HepG2 (cell line): ENCODE measurements around the gene ADGRG1. TPM values are rescaled to one million over a fixed set of nuclear protein-coding genes. Genes with fewer than 3 reads are reported as not detected.

Experiments
- ATAC-seq: fragments of 200-7000 bp; cut with Tn5 transposase; 3 replicates; pipeline ENCODE4 v1.9.1; 2020; ENCODE audit warnings: mild to moderate bottlenecking, moderate library complexity
- BruUV-seq: library from RNA; stranded (reverse); fragments of 400-500 nt; replicated peaks from 2 replicates; lab custom pipeline; 2021; lab: Mats Ljungman, UMichigan
- CTCF ChIA-PET: fragments of 300-600 bp; formaldehyde crosslinking; extraction: SDS; loops from one replicate; lab custom pipeline; 2021; ENCODE audit warnings: low total read pairs, inconsistent platforms, low intra/inter-chr PET ratio; lab: Yijun Ruan, JAX
- POLR2A ChIA-PET: fragments of 350-600 bp; sonication (Branson Sonifier 250); formaldehyde crosslinking; loops from one replicate; lab custom pipeline; 2020; ENCODE audit warnings: antibody characterized with exemption, inconsistent platforms; lab: Yijun Ruan, JAX
- DNase-seq: peaks from one replicate; pipeline ENCODE4 v3.0.0-alpha.2; 2015; ENCODE audit warnings: low spot score
- FAIRE-seq: peaks from 3 replicates; lab custom pipeline; 2011; peaks lifted over from hg19 to GRCh38; lab: Jason Lieb, UNC
- H2AFZ ChIP-seq: one replicate; pipeline ENCODE4 v1.6.1; 2011; ENCODE audit warnings: low read length, inconsistent platforms
- H3K27ac ChIP-seq: fragments of 300-600 bp; 3 replicates; pipeline ENCODE4 v1.8.0; 2011; ENCODE audit warnings: mixed run types, mild to moderate bottlenecking, mixed read lengths, low read length, inconsistent platforms; ENCODE audit not compliant: insufficient read depth; ENCODE audit errors: extremely low read length
- H3K27me3 ChIP-seq, 2 experiments: fragments of 200-600 bp in 1 of 2; 2 replicates in 1 of 2; 3 replicates in 1 of 2; pipeline versions ENCODE4 v1.6.0 to v1.8.0; 2011; ENCODE audit warnings: low read length in 2 of 2, mild to moderate bottlenecking in 2 of 2, moderate library complexity in 2 of 2, inconsistent platforms in 1 of 2; ENCODE audit not compliant: insufficient read depth in 2 of 2, control insufficient read depth in 1 of 2
- H3K36me3 ChIP-seq, 2 experiments: fragments of 200-600 bp in 1 of 2; replicated peaks in 1 of 2; 2 replicates in 1 of 2; 3 replicates in 1 of 2; pipeline versions ENCODE4 v1.5.1 to v1.8.0; 2011; ENCODE audit warnings: low read length in 2 of 2, inconsistent platforms in 1 of 2; ENCODE audit not compliant: insufficient read depth in 2 of 2, control insufficient read depth in 1 of 2
- H3K4me1 ChIP-seq: 2 replicates; pipeline ENCODE4 v1.5.1; 2012; ENCODE audit warnings: low read length, inconsistent platforms; ENCODE audit not compliant: insufficient read depth
- H3K4me2 ChIP-seq: 2 replicates; pipeline ENCODE4 v1.6.0; 2011; ENCODE audit warnings: low read depth, low read length, inconsistent platforms
- H3K4me3 ChIP-seq, 3 experiments: fragments of 200-600 bp in 1 of 3; sonication (generic), shearing (Covaris generic) in 1 of 3; replicated peaks in 1 of 3; 2 replicates each; pipeline ENCODE4 v1.5.1; 2011 to 2016; ENCODE audit warnings: low read length in 3 of 3, inconsistent platforms in 2 of 3, low read depth in 2 of 3, mild to moderate bottlenecking in 2 of 3, control low read depth in 1 of 3, mixed read lengths in 1 of 3; ENCODE audit not compliant: insufficient read depth in 1 of 3
- H3K79me2 ChIP-seq: one replicate; pipeline ENCODE4 v1.6.1; 2011; ENCODE audit warnings: low read length, inconsistent platforms; ENCODE audit not compliant: insufficient read depth
- H3K9ac ChIP-seq: 2 replicates; pipeline ENCODE4 v1.6.0; 2011; ENCODE audit warnings: mild to moderate bottlenecking, low read depth, low read length, inconsistent platforms; ENCODE audit not compliant: insufficient read depth
- H3K9me3 ChIP-seq: 2 replicates; pipeline ENCODE4 v1.5.1; 2012; ENCODE audit warnings: mild to moderate bottlenecking, low read length
- H4K20me1 ChIP-seq: 2 replicates; pipeline ENCODE4 v1.6.0; 2011; ENCODE audit warnings: inconsistent platforms, mild to moderate bottlenecking, low read length, moderate library complexity; ENCODE audit not compliant: insufficient read depth
- BRD4 ChIP-seq: sonication (generic); formaldehyde crosslinking; IDR thresholded peaks from 2 replicates; pipeline ENCODE4 v1.4.0; 2020; ENCODE audit warnings: missing genetic modification reagents
- GRHL1 ChIP-seq: sonication (generic); formaldehyde crosslinking; conservative IDR thresholded peaks from 2 replicates; pipeline ENCODE4 v1.8.0; 2022; ENCODE audit warnings: missing genetic modification reagents
- TEAD3 ChIP-seq: optimal IDR thresholded peaks from 2 replicates; pipeline ENCODE3; 2016; ENCODE audit warnings: borderline replicate concordance
- ZNF567 ChIP-seq: sonication (generic); formaldehyde crosslinking; IDR thresholded peaks from 2 replicates; pipeline ENCODE4 v1.8.1; 2023; ENCODE audit warnings: mild to moderate bottlenecking, missing genetic modification reagents, borderline replicate concordance
- ZNF883 ChIP-seq: sonication (generic); formaldehyde crosslinking; IDR thresholded peaks from 2 replicates; pipeline ENCODE4 v1.5.1; 2020; ENCODE audit warnings: mild to moderate bottlenecking, missing genetic modification reagents; ENCODE audit errors: not compliant biosample characterization
- ZSCAN21 ChIP-seq: sonication (generic); formaldehyde crosslinking; IDR thresholded peaks from 2 replicates; pipeline ENCODE4 v1.8.0; 2022; ENCODE audit warnings: mild to moderate bottlenecking, missing genetic modification reagents, moderate library complexity, borderline replicate concordance
- WGBS: methylation state at CpG from one replicate; pipeline ENCODE4 v1.1.6; 2017; ENCODE audit warnings: low lambda C conversion rate; 5-methylcytosine and 5-hydroxymethylcytosine counted together
- in situ Hi-C: cut with HindIII; loops from 2 replicates; pipeline ENCODE4 v1.10.0; 2017; ENCODE audit warnings: low pct_unique_long_range_greater_than_20kb; ENCODE audit not compliant: extremely low pct_ligation_motif_present
- intact Hi-C: fragments of 100-400 bp; cut with micrococcal nuclease; formaldehyde crosslinking; loops from one replicate; pipeline ENCODE4 v1.10.0; 2022; ENCODE audit not compliant: unreplicated experiment
- polyA plus RNA-seq, 8 experiments: library from polyadenylated mRNA; depleted of rRNA in 3 of 8; stranded (reverse) in 7 of 8; unstranded in 1 of 8; fragments of >200 nt; fragmentation: Illumina TruSeq in 4 of 8; extraction: Trizol in 4 of 8; gene quantifications; 2 replicates each; pipeline versions ENCODE4 v1.2.1 to v1.2.3, GENCODE V29; 2011 to 2016; ENCODE audit warnings: low read depth in 4 of 8, missing spikeins in 1 of 8, mixed read lengths in 1 of 8; ENCODE audit not compliant: insufficient read depth in 1 of 8
- total RNA-seq, 5 experiments: library from RNA; depleted of rRNA; stranded (reverse); fragments of >200 nt; fragmentation: Illumina TruSeq; extraction: Trizol; gene quantifications; 2 replicates each; pipeline ENCODE4 v1.2.3, GENCODE V29; 2016; ENCODE audit warnings: low read depth in 1 of 5

ADGRG1 gene
- total and polyA plus RNA-seq, 2 of the 13 experiments (the other 11 are each of a cell fraction or from before 2014, with no cell fraction given): 2.7 to 5.9 TPM

- Histone ChIP-seq H3K9me3 (no peaks in the 10 kb centered on the region), H3K9ac (no peak overlapping the region), H3K4me3 (no peak overlapping the region), H3K36me3 (no peaks in the 10 kb centered on the region), H3K27ac (no peak overlapping the region), H3K79me2 (no peaks in the 10 kb centered on the region), H3K4me1 (peaks cover 60% of the 10 kb centered on the region), H3K4me2 (no peak overlapping the region), H3K27me3 (peaks cover 0 to 23% of the 10 kb centered on the region in 2 experiments; a peak in 3 of 5 replicates), H4K20me1 (no peaks in the 10 kb centered on the region), H2AFZ (no peak overlapping the region)
- no peak for FAIRE-seq
- no peak for DNase-seq
- in situ Hi-C loops (no loop called here), intact Hi-C loops (no loop called here)
- ATAC-seq: no peak
- BruUV-seq: no TSS peak
- POLR2A ChIA-PET: interaction anchor here (1.6 kb wide), 1 partner anchor 9 kb away, joined by 5 read pairs; no protein-coding TSS in a partner anchor
- 58% methylated on average over 5 of the region's 7 CpGs for WGBS
- no peak for TF ChIP-seq BRD4 (CRISPR knock-in tag)
- no peak for TF ChIP-seq ZNF883 (CRISPR knock-in tag)
- TF ChIP-seq TEAD3 (CRISPR knock-in tag): no peak
- no peak for TF ChIP-seq GRHL1 (CRISPR knock-in tag)
- TF ChIP-seq ZNF567 (CRISPR knock-in tag): no peak
- TF ChIP-seq ZSCAN21 (CRISPR knock-in tag): no peak
- CTCF ChIA-PET: interaction anchor here (2.2 to 4.1 kb wide), 2 partner anchors 33 kb away, joined by 7 to 21 read pairs; no protein-coding TSS in a partner anchor
Measured at GRCh38 chr16:57616241-57616640, 12.2 kb upstream of the ADGRG1 start.
